Neuron (in vitro differentiated cells): ENCODE measurements around the gene TPST1.

ENCODE experiments used
- H2AFZ ChIP-seq: one replicate; pipeline ENCODE4 v1.6.1; 2013; ENCODE audit warnings: low read depth, mild to moderate bottlenecking, inconsistent platforms, low read length, moderate library complexity
- H3K27me3 ChIP-seq: one replicate; pipeline ENCODE4 v1.6.1; 2013; ENCODE audit warnings: low read length; ENCODE audit not compliant: insufficient read depth
- H3K36me3 ChIP-seq: one replicate; pipeline ENCODE4 v1.6.1; 2013; ENCODE audit warnings: low read length; ENCODE audit not compliant: insufficient read depth
- H3K4me1 ChIP-seq: one replicate; pipeline ENCODE4 v1.6.1; 2013; ENCODE audit warnings: low read length; ENCODE audit not compliant: insufficient read depth
- H3K4me3 ChIP-seq: 2 replicates; pipeline ENCODE4 v1.5.1; 2013; ENCODE audit warnings: mild to moderate bottlenecking, low read length, moderate library complexity
- H3K9me3 ChIP-seq: one replicate; pipeline ENCODE4 v1.6.1; 2013; ENCODE audit warnings: low read length

TPST1 gene

DNA sequence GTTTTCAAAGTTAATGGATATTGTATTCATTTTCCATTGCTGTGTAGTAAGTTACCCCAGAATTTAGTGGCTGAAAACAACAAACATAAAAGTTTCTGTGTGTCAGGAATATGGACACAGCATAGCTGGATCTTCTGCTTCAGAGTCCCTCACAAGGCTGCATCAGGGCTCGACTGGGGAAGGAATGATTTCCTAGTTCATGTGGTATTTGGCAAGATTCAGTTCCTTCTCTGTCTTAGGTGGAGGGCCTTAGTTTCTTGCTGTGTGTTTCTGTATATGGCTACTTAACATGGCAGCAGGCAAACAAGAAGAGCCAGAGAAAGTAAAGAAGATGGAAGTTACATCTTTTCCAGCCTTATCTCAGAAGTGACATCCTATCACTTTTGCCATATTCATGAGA lies 51.1 kb downstream of the TPST1 start:
- H3K4me3 ChIP-seq: no peak overlapping the region
- H3K36me3 ChIP-seq: peaks cover 2% of the 10 kb centered on the region
- peaks cover 4% of the 10 kb centered on the region for H3K4me1 ChIP-seq
- H2AFZ ChIP-seq: no peak overlapping the region
- peaks cover 5% of the 10 kb centered on the region for H3K9me3 ChIP-seq
- H3K27me3 ChIP-seq: no peaks in the 10 kb centered on the region

DNA sequence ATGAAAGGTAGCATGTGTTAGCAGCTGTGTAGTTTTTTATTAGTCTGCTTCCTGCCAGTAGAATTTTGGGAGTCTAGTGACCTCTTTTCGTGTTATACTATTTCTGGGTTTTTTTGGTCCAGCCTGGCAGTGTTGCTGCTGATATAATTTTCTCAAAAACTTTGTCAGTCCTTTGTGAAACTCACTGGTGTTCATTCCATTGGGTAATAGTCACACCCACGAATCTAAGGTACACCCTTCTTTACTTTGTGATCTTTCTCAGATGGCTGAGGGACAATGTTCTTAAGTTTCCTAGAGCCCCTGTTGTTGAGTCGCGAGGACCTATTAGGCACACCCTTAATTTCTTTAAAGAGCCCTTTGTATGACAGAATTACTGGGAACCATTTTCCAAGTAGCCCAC lies 52.3 kb downstream of the TPST1 start:
- peaks cover 4% of the 10 kb centered on the region for H3K4me1 ChIP-seq
- no peak overlapping the region for H2AFZ ChIP-seq
- H3K27me3 ChIP-seq: no peaks in the 10 kb centered on the region
- no peak overlapping the region for H3K4me3 ChIP-seq
- H3K36me3 ChIP-seq: peaks cover 2% of the 10 kb centered on the region
- H3K9me3 ChIP-seq: peaks cover 8% of the 10 kb centered on the region

DNA sequence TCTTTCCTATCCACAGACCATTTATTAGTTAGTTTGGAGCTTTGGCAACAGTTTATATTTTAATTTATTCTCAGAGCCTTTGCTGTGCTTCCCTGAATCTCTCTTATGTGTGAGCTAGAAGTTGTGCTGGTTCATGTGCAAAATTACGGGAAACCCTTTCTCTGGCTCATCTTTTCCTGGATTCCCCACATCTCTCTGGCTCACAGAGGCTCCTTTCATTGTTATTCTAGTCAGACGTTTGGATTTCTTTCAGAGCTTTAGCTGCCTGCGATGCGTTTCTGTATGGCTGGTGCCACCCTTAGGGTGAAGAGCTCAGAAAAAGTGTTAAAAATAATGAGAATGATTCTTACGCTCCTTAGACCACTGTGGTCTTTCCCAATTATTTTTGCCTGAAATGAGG lies 53.3 kb downstream of the TPST1 start:
- peaks cover 4% of the 10 kb centered on the region for H3K4me1 ChIP-seq
- H3K36me3 ChIP-seq: peaks cover 2% of the 10 kb centered on the region
- no peak overlapping the region for H2AFZ ChIP-seq
- H3K4me3 ChIP-seq: no peak overlapping the region
- H3K9me3 ChIP-seq: peaks cover 9% of the 10 kb centered on the region
- H3K27me3 ChIP-seq: no peaks in the 10 kb centered on the region

DNA sequence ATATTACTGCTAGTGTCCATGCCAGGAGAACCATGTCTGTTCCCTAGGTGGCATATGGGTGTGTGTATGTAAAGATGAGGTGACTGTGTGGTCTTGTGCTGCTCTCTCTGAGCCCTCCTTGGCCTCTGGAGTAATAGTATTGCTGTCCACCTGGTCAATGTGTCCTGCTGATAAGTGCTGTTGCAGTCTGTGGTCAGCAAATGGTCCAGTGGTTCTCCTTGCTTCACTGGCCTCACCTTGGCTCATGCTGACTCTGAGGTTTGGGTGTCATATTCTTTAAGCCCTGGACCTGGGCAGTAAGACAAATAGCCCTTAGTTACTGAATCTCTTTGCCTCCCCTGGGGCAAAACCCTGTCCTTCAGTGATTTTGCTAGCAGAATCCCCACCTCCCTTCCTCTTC lies 56.8 kb downstream of the TPST1 start:
- Histone ChIP-seq H2AFZ (no peak overlapping the region), H3K4me3 (no peak overlapping the region), H3K4me1 (peaks cover 4% of the 10 kb centered on the region), H3K36me3 (peaks cover 2% of the 10 kb centered on the region), H3K27me3 (no peaks in the 10 kb centered on the region), H3K9me3 (peaks cover 21% of the 10 kb centered on the region)

DNA sequence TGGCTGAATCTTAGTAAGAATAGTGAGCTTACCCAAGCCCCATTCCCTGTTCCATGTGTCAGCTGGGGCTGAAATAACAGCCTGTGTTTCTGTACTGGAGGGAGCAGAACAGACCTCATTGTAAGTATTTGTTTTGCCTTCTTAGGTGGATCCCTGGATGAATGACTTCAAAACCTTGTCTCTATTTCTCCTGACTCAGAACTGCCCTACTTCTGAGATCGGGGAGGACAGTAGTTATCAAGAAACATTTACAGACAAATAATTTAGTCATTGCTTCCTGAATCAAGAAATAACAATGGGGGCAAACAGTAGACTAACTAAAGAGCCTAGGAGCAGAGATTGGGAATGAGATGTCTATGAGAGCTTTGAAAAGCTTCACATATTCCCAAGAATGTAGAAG lies 58.8 kb downstream of the TPST1 start:
- Histone ChIP-seq H3K9me3 (peaks cover 18% of the 10 kb centered on the region), H3K36me3 (no peaks in the 10 kb centered on the region), H3K4me1 (no peaks in the 10 kb centered on the region), H3K4me3 (no peak overlapping the region), H2AFZ (no peak overlapping the region), H3K27me3 (no peaks in the 10 kb centered on the region)

DNA sequence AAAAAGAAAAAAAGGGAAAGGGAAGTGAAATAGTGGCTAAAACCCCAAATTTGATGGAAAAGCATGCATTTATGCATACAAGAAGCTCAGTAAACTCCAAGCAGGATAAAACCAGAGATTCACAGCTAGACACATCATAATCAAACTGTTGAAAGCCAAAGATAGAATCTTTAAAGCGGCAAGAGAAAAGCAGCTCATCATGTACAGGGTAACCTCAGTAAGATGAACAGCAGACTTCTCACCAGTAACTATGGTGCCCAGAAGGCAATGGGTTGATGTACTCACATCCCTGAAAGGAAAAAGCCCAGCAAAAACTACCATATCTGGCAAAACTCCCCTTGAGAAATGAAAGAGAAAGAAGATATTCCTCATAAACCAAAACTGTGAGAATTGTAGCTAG lies 60.4 kb downstream of the TPST1 start:
- Histone ChIP-seq H3K36me3 (no peaks in the 10 kb centered on the region), H2AFZ (no peak overlapping the region), H3K27me3 (no peaks in the 10 kb centered on the region), H3K4me1 (no peaks in the 10 kb centered on the region), H3K9me3 (peaks cover 18% of the 10 kb centered on the region), H3K4me3 (no peak overlapping the region)

DNA sequence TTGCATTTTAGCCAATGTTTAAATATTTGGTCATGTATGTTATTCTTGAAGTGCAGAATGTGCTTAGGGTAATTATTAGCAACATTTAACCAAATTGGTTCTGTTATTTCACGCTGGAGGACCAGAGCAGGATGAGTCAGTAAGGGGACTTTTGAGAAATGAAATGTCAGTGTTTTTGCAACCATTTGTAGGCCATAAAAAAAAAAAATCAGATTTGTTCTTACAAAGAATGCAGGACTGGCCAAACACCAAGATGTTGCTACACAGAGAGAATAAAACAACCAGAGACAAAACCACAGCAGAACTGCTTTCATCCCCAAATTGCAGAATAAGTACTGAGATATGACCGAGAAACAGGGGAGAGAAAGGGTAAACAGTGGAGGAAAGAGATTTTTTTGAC lies 62.1 kb downstream of the TPST1 start:
- H3K9me3 ChIP-seq: peaks cover 16% of the 10 kb centered on the region
- H3K4me3 ChIP-seq: no peak overlapping the region
- H3K27me3 ChIP-seq: no peaks in the 10 kb centered on the region
- H3K4me1 ChIP-seq: no peaks in the 10 kb centered on the region
- H3K36me3 ChIP-seq: no peaks in the 10 kb centered on the region
- no peak overlapping the region for H2AFZ ChIP-seq

DNA sequence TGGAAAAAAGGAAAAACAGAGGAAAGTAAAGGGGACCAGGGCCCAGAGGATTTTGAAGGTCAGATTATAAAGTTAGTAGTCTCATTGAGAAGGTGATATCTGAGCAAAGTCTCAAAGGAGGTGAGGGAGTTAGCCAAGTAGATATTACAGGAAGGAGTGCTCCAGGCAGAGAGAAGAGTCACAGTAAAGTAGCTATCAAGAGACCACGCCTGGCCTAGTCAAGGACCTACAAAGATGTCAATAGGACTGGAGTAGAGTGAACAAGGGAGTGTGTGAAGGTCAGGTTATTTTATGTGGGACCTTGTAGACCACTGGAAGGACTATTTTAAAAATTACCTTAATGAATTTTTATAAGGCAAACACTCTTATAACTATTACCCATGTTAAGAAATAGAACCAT lies 64.8 kb downstream of the TPST1 start:
- H3K4me1 ChIP-seq: no peaks in the 10 kb centered on the region
- no peaks in the 10 kb centered on the region for H3K36me3 ChIP-seq
- H3K9me3 ChIP-seq: peaks cover 10% of the 10 kb centered on the region
- no peaks in the 10 kb centered on the region for H3K27me3 ChIP-seq
- no peak overlapping the region for H3K4me3 ChIP-seq
- H2AFZ ChIP-seq: no peak overlapping the region

DNA sequence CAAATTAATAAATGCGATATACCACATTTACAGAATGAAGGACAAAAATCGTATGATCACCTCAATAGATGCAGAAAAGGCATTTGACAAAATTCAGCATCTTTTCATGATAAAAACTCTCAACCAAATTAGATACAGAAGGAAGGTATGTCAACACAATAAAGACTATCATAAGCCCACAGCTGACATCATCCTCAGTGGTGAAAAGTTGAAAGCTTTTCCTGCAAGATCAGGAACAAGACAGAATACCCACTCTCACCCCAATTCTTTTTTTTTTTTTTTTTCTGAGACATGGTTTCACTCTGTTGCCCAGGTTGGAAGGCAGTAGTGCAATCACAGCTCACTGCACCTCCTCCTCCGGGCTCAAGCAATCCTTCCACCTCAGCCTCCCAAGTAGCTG lies 67.2 kb downstream of the TPST1 start:
- Histone ChIP-seq H3K27me3 (no peaks in the 10 kb centered on the region), H3K36me3 (no peaks in the 10 kb centered on the region), H3K9me3 (no peaks in the 10 kb centered on the region), H3K4me3 (no peak overlapping the region), H3K4me1 (no peaks in the 10 kb centered on the region), H2AFZ (no peak overlapping the region)

DNA sequence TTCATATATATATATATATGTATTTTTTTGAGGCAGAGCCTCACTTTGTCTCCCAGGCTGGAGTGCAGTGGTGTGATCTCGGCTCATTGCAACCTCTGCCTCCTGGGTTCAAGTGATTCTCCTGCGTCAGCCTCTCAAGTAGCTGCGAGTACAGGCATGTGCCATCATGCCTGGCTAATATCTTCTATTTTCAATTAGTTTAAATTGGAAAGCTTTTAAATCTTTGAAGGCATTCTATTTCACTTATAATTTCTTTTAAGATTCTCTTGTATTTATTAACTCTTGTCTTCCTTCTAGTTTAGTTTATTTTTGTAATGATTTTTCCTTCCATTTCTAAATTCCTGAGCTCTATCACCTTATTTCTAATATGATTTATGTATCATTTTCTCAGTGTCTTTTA lies 71.2 kb downstream of the TPST1 start:
- Histone ChIP-seq H2AFZ (no peak overlapping the region), H3K4me3 (no peak overlapping the region), H3K27me3 (no peaks in the 10 kb centered on the region), H3K4me1 (no peaks in the 10 kb centered on the region), H3K9me3 (no peaks in the 10 kb centered on the region), H3K36me3 (no peaks in the 10 kb centered on the region)

DNA sequence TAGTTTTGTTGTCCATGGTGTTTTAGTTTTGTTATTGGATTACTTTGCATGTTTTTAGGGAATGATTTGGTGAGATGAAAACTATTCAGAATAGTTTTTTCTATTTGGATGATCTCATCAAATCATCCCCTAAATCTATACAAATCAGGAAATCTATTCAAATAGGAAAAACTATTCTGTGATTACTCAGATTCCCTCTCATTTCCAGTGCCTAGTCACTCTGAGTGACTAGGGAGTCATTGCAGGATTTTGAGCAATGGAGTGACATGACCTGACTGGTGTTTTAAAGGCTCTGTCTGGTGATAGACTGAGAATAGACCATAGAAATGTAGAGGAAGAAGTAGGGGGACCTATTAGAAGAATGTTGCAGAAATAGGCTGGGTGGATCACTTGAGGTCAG lies 72.4 kb downstream of the TPST1 start:
- H3K27me3 ChIP-seq: no peaks in the 10 kb centered on the region
- H2AFZ ChIP-seq: no peak overlapping the region
- no peak overlapping the region for H3K4me3 ChIP-seq
- no peaks in the 10 kb centered on the region for H3K4me1 ChIP-seq
- H3K9me3 ChIP-seq: no peaks in the 10 kb centered on the region
- H3K36me3 ChIP-seq: no peaks in the 10 kb centered on the region

DNA sequence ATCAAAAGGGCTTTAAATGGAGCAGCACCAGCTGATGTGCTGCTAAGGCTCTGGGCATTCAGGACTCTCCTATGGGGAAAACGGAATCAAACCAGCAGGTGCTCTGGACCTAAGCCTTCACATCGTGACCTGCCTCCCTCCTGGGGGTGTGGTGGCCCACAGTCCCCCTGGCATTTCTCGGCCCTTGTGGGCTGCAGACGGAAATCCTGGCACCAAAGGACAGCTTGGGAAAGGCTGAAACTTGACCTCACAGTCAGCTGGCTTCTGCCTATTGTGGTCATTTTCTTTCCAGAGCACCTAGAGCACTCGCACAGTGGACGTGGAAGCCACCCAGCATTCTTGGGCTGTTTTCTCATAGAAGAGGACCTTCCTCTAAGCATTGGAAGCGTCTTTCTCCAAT lies 74.8 kb downstream of the TPST1 start:
- H2AFZ ChIP-seq: no peak overlapping the region
- H3K4me3 ChIP-seq: no peak overlapping the region
- no peaks in the 10 kb centered on the region for H3K27me3 ChIP-seq
- H3K36me3 ChIP-seq: no peaks in the 10 kb centered on the region
- no peaks in the 10 kb centered on the region for H3K9me3 ChIP-seq
- H3K4me1 ChIP-seq: no peaks in the 10 kb centered on the region

DNA sequence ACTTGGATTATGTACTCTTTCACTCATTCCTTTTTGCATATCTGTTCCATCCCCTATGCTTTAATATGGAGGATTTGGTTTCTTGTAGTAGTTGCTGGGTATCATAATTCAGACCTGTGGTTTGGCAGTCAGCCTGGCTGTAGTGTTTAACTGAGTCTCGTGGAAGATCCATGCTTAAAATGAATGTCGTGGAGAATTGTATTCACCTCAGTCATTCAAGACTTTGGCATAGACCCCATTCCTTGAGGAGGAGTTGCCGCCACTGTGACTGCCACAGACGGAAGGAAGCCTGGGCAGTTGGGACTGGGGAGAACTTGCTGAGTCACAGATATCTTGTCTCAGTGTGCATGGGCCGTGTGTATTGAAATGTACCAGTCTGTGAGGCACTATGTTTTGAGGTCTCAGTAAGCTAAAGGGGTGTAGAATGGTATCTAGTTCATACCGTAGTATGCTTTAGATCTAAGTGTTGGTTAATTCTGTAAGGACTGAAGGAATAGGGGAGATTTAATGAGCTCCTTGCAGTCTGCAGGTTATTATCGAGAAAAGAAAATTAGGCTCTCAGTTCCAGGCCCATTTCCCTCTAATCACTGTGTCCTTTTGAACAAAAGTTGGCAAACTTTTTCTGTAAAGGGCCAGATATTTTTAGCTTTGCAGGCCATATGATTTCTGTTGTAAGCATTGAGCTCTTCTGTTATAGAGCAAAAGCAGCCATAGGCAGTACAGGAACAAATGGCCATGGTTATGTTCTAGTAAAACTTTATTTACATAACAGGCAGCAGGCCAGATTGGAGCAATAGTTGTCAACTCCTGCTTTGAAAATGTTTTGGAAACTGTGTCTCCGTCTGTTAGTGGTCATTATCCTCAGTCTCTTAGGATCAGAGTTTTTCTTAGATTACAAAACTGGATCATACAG lies 76.8 kb downstream of the TPST1 start:
- Histone ChIP-seq H3K4me1 (no peaks in the 10 kb centered on the region), H3K27me3 (no peaks in the 10 kb centered on the region)

DNA sequence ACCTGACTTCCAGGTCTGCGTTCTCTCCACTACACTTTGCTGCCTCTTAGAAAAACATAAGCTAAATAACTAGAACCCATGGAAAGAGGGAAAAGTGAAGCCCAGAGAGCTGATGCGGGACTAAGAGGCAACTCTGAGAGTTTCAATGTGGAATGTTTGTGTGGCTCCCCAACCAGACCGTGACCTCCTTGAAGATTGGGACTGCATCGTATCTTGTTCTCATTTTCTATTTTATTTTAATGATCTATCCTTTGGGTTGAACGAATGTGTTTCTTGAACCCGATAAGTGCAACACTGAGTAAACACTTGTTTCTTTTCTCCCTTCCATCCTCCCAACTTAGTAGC lies 77.4 kb downstream of the TPST1 start:
- H3K27me3 ChIP-seq: no peaks in the 10 kb centered on the region
- H3K4me3 ChIP-seq: no peak overlapping the region
- H2AFZ ChIP-seq: no peak overlapping the region
- no peaks in the 10 kb centered on the region for H3K9me3 ChIP-seq
- no peaks in the 10 kb centered on the region for H3K36me3 ChIP-seq
- H3K4me1 ChIP-seq: no peaks in the 10 kb centered on the region

More for the DNA sequence above, 76.8 kb downstream of the TPST1 start:
- no peaks in the 10 kb centered on the region for H3K36me3 ChIP-seq
- no peak overlapping the region for H2AFZ ChIP-seq
- no peaks in the 10 kb centered on the region for H3K9me3 ChIP-seq
- no peak overlapping the region for H3K4me3 ChIP-seq
